Stimulated activated naive CD8-positive, alpha-beta T cell treated with anti-CD3 and anti-CD28 coated beads, Interleukin-15, amount 100 ng/mL, for 72 hours (primary cell): Measurements from ENCODE around the gene TNNC2.

Experiments used
- ATAC-seq: fragments of 150-1000 bp; cut with Tn5 transposase; 2 replicates; pipeline ENCODE4 v1.10.0; 2021; ENCODE audit warnings: mild to moderate bottlenecking, moderate library complexity
- DNase-seq, 2 donors: peaks; one replicate each; pipeline ENCODE4 v3.0.0; 2021 to 2022
- H3K27ac Mint-ChIP-seq, 2 donors: one replicate each; pipeline ENCODE4 v1.8.0; 2022; ENCODE audit warnings: mild to moderate bottlenecking in 2 of 2, mixed read lengths in 2 of 2, moderate library complexity in 2 of 2
- H3K27me3 Mint-ChIP-seq: one replicate; pipeline ENCODE4 v1.8.0; 2022; ENCODE audit warnings: mixed read lengths
- H3K4me1 Mint-ChIP-seq: one replicate; pipeline ENCODE4 v1.8.0; 2022; ENCODE audit warnings: mild to moderate bottlenecking, mixed read lengths
- H3K4me3 Mint-ChIP-seq, 2 donors: one replicate each; pipeline ENCODE4 v1.8.0; 2022; ENCODE audit warnings: mild to moderate bottlenecking in 2 of 2, mixed read lengths in 2 of 2, moderate library complexity in 1 of 2
- H3K9me3 Mint-ChIP-seq, 2 donors: one replicate each; pipeline ENCODE4 v1.8.0; 2022; ENCODE audit warnings: mixed read lengths in 2 of 2

The TNNC2 gene

DNA sequence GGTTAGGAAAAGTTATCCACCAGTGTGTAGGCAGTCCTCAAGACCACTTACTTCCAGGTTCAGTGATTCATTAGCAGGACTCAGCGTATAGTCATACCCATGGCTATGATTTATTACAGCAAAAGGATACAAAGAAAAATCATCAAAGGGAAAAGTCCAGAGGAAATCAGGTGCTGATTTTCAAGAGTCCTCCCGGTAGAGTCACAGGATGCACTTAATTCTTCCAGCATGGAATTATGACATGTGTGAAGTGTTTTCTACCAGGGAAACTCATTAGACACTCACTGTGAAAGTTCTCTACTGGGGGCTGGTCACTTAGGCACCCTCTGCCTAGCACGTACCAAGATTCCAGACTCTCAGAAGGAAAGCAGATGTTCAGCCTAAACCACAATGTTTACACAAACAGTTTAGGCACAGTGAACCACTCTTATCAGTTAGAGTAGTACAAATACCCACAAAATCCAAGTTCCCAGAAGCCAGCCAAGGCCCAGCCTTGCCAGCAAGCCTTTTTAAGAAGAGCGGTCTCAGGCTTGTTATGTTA lies 45.7 kb downstream of the TNNC2 start:
- DNase-seq = no peak

DNA sequence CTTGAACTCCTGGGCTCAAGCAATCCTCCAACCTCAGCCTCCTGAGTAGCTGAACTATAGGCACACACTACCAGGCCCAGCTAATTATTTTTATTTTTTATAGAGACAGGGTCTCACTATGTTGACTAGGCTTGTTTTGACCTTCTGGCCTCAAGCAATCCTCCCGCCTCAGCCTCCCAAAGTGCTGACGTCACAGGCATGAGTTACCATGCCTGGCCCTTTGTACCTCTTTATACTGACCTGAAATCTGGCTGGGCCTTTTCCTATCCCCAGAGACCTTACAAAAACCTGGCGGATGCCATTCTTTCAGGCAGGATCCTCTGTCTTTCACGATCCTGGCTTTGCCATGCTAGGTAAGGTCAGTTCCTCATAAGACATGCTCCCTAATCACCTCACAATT lies 47.0 kb downstream of the TNNC2 start:
- H3K4me3 Mint-ChIP-seq = no peak overlapping the region

More for the DNA sequence above, 45.7 kb downstream of the TNNC2 start:
- H3K4me1 Mint-ChIP-seq = peaks cover 13% of the 10 kb centered on the region
- no peaks in the 10 kb centered on the region for H3K9me3 Mint-ChIP-seq
- H3K27ac Mint-ChIP-seq = no peak overlapping the region
- no peak for ATAC-seq
- H3K27me3 Mint-ChIP-seq = no peaks in the 10 kb centered on the region
- no peak overlapping the region for H3K4me3 Mint-ChIP-seq

DNA sequence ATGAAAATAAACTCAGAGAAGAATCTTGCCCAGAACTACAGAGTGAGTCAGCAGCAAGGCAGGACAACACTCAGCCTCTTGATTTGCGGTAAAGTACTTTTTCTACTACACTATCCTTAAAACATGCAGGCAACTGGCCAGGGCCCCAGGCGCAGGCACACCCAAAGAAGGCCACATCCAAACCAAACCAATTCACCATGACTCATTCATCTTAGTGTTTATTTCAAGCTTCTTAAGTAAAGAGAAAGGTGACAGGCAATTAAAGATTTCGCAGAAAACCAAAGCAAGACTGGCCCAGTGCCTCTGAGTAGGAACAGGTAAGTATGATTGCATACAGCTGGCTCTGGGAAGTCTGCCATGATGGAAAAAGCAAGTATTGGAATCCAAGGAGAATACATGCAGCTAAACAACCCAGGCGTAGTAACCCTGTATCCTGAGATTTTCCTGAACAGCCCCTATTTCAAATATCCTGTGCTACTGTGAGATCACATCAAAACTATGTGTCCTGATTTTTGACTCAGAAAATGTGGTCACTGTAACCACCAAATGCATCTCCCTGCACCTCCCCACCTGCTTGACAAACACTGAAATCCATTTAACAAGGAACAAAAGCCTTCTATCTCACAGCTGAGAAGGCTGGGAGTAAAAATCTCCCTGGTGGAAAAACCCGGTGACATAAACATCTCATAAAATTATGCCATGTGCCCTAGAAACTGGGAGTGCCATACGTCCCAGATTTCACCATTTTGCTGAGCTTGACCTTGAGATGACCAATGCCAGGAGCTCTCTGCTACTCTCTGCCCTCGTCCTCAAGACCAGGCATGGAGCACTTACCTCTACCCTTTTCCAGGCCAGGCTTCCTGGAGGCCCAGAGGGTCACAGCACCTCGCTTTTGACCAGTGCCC lies 47.8 kb downstream of the TNNC2 start:
- Mint-ChIP-seq H3K27ac (no peak overlapping the region), H3K9me3 (no peaks in the 10 kb centered on the region), H3K4me3 (no peak overlapping the region), H3K27me3 (peaks cover 15% of the 10 kb centered on the region), H3K4me1 (peaks cover 13% of the 10 kb centered on the region)
- peak; percentile 55 for ATAC-seq
- no peak for DNase-seq

More for the DNA sequence above, 47.0 kb downstream of the TNNC2 start:
- Mint-ChIP-seq H3K9me3 (no peaks in the 10 kb centered on the region), H3K27me3 (peaks cover 7% of the 10 kb centered on the region), H3K27ac (no peak overlapping the region), H3K4me1 (peaks cover 13% of the 10 kb centered on the region)
- no peak for ATAC-seq
- DNase-seq = no peak

DNA sequence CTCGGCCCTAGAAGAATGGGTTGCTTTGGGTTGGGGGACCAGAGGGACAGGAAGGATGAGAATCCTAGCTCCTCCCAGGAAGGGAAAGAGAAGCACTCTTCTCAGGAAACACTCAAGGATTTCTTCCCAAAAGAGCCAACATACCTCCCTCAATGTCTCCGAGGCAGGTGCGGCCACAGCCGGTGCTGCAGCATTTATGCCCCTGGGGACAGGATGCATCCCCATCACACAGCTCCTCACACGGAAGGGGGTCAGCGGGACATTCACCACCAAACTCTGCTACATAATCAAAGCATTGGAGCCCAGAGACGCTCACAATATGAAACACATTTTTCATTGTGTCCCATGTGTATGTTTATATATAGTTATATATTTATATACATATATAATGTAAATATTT lies 50.2 kb downstream of the TNNC2 start:
- Mint-ChIP-seq H3K4me3 (no peak overlapping the region), H3K4me1 (peaks cover 5% of the 10 kb centered on the region), H3K9me3 (no peaks in the 10 kb centered on the region), H3K27me3 (peaks cover 21% of the 10 kb centered on the region), H3K27ac (no peak overlapping the region)
- ATAC-seq = no peak
- DNase-seq = no peak

DNA sequence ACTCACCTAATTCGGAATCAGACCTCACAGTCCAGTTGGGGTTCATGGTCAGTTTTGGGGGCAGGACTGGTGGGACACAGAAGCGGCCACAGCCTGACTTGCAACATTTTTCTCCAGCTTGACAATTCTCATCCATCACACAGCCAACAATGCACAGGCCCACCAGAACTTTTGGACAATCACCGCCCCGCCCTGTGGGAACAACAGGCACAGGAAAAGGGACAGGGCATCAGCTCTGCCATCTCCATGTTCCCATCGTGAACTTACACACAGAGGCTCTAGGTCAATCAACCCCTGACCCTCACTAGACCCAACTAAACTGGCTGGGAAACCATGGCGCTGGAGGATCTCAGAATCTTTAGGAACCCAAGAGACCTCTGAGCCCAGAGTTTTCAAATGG lies 51.7 kb downstream of the TNNC2 start:
- no peaks in the 10 kb centered on the region for H3K9me3 Mint-ChIP-seq
- DNase-seq (no peak), ATAC-seq (no peak)
- H3K27me3 Mint-ChIP-seq = peaks cover 21% of the 10 kb centered on the region
- H3K4me1 Mint-ChIP-seq = peaks cover 5% of the 10 kb centered on the region
- no peak overlapping the region for H3K4me3 Mint-ChIP-seq
- H3K27ac Mint-ChIP-seq = no peak overlapping the region

DNA sequence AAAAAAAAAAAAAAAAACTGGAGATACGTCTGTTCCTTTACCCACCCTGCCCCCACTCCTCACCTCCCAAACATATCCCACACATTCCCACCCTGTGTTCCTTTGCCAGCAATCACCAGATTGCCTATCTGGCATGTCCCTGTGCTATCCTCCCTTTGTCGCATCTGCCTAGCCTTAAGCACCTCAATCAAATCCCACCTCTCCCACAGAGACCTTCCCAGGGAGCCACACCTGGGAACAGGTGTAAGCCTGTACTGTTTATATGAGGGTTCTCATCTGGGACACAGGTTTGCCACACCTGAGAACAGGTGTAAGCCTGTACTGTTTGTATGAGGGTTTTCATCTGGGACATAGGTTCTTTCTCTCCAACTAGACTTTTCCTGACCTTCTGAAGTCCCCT lies 52.2 kb downstream of the TNNC2 start:
- H3K27ac Mint-ChIP-seq = no peak overlapping the region
- H3K4me1 Mint-ChIP-seq = peaks cover 5% of the 10 kb centered on the region
- ATAC-seq (no peak), DNase-seq (no peak)
- no peak overlapping the region for H3K4me3 Mint-ChIP-seq
- H3K9me3 Mint-ChIP-seq = no peaks in the 10 kb centered on the region
- H3K27me3 Mint-ChIP-seq = peaks cover 21% of the 10 kb centered on the region
